ENCODE data around the gene ARMC7. TPM values are rescaled to one million over a fixed set of nuclear protein-coding genes. Genes with fewer than 3 reads are reported as not detected.

ARMC7 gene
- total RNA-seq, 1 donor from 2014 or later = 15.4 TPM

GRCh38 chr17:75128694-75129505 is 19.1 kb downstream of the ARMC7 start:
- CTCF ChIA-PET = interaction anchor here (2.2 to 5.0 kb wide), 3 partner anchors 16 to 73 kb away, joined by 7 to 116 read pairs (median 16); no protein-coding TSS in a partner anchor
- intact Hi-C loops (cut with micrococcal nuclease) = no loop called here
- no peak overlapping the region for H3K27ac Mint-ChIP-seq

GRCh38 chr17:75129576-75129975 is 19.8 kb downstream of the ARMC7 start:
- H3K4me3 Mint-ChIP-seq = peak overlapping the region; percentile 59
- H3K9me3 Mint-ChIP-seq = no peaks in the 10 kb centered on the region
- intact Hi-C loops (cut with micrococcal nuclease) = no loop called here
- DNase-seq (no peak), ATAC-seq (ENCODE audit: low read depth) (no peak)
- no peak for TF ChIP-seq CTCF (IDR thresholded peaks at IDR 0.05)
- H3K4me1 Mint-ChIP-seq = peaks cover 46% of the 10 kb centered on the region
- CTCF ChIA-PET = interaction anchor here (1.6 to 5.0 kb wide), 5 partner anchors 11 to 72 kb away, joined by 7 to 116 read pairs (median 16); no protein-coding TSS in a partner anchor
- POLR2A ChIA-PET = interaction anchor here (0.5 to 13.0 kb wide), 4 partner anchors 12 to 464 kb away, joined by 3 to 292 read pairs (median 39); partner anchors contain the start of genes ARMC7 and JPT1
- H3K27ac Mint-ChIP-seq = no peak overlapping the region
- peaks cover 23% of the 10 kb centered on the region for H3K36me3 Mint-ChIP-seq (ENCODE audit: low read depth)
- H3K27me3 Mint-ChIP-seq = no peaks in the 10 kb centered on the region

More at GRCh38 chr17:75128694-75129505, 19.1 kb downstream of the ARMC7 start:
- Mint-ChIP-seq H3K36me3 (ENCODE audit: low read depth) (peaks cover 22% of the 10 kb centered on the region), H3K9me3 (no peaks in the 10 kb centered on the region), H3K27me3 (no peaks in the 10 kb centered on the region), H3K4me1 (peaks cover 53% of the 10 kb centered on the region), H3K4me3 (no peak overlapping the region)
- DNase-seq (no peak), ATAC-seq (ENCODE audit: low read depth) (no peak)
- no peak for TF ChIP-seq CTCF (IDR thresholded peaks at IDR 0.05)
- POLR2A ChIA-PET = interaction anchor here (0.7 to 13.0 kb wide), 3 partner anchors 12 to 541 kb away, joined by 3 to 292 read pairs (median 6); partner anchors contain the start of gene ARMC7

GRCh38 chr17:75130059-75130631 is 20.4 kb downstream of the ARMC7 start:
- Mint-ChIP-seq H3K27me3 (no peaks in the 10 kb centered on the region), H3K27ac (peak overlapping the region; percentile 87), H3K4me3 (peak overlapping the region; percentile 88), H3K36me3 (ENCODE audit: low read depth) (peaks cover 27% of the 10 kb centered on the region), H3K9me3 (no peaks in the 10 kb centered on the region), H3K4me1 (peaks cover 41% of the 10 kb centered on the region)
- CTCF ChIA-PET = interaction anchor here (1.5 to 5.0 kb wide), 9 partner anchors 9 to 168 kb away, joined by 3 to 116 read pairs (median 9); partner anchors contain the start of gene NUP85
- ATAC-seq (ENCODE audit: low read depth) (no peak), DNase-seq (no peak)
- intact Hi-C loops (cut with micrococcal nuclease) = loop anchor here (1.0 to 5.0 kb wide), 3 partner anchors 52 to 169 kb away; partner anchors contain the start of genes NUP85 and SUMO2
- TF ChIP-seq CTCF (IDR thresholded peaks at IDR 0.05) = no peak
- POLR2A ChIA-PET = interaction anchor here (0.5 to 13.0 kb wide), 9 partner anchors 10 to 552 kb away, joined by 3 to 292 read pairs (median 12); partner anchors contain the start of genes ARMC7, FDXR, JPT1 and MRPL58

- H3K9me3 Mint-ChIP-seq = no peaks in the 10 kb centered on the region
- POLR2A ChIA-PET = interaction anchor here (0.6 to 13.0 kb wide), 23 partner anchors 8 to 552 kb away, joined by 3 to 292 read pairs (median 7); partner anchors contain the start of genes ARMC7, FDXR, GGA3 and JPT1
- DNase-seq (no peak), ATAC-seq (ENCODE audit: low read depth) (peak; percentile 36)
- peak overlapping the region; percentile 87 for H3K27ac Mint-ChIP-seq
- H3K36me3 Mint-ChIP-seq (ENCODE audit: low read depth) = peaks cover 28% of the 10 kb centered on the region
- H3K4me1 Mint-ChIP-seq = peaks cover 35% of the 10 kb centered on the region
- CTCF ChIA-PET = interaction anchor here (1.0 to 5.0 kb wide), 15 partner anchors 9 to 326 kb away, joined by 3 to 116 read pairs (median 6); partner anchors contain the start of genes ARMC7, ATP5PD, KCTD2 and NUP85
- intact Hi-C loops (cut with micrococcal nuclease) = loop anchor here (1.0 to 5.0 kb wide), 7 partner anchors 16 to 169 kb away; partner anchors contain the start of genes JPT1, KCTD2, MRPL58 and NUP85
- no peaks in the 10 kb centered on the region for H3K27me3 Mint-ChIP-seq
- TF ChIP-seq CTCF (IDR thresholded peaks at IDR 0.05) = no peak
- H3K4me3 Mint-ChIP-seq = peak overlapping the region; percentile 88
Observed at GRCh38 chr17:75130632-75131277, 21.0 kb downstream of the ARMC7 start.
